NK-92 (cell line): Measurements from ENCODE around the gene AMH.

ENCODE experiments used
- DNase-seq: peaks from one replicate; lab custom pipeline; 2025; ENCODE audit not compliant: unreplicated experiment; lab: John Stamatoyannopoulos, UW

The AMH gene

GRCh38 chr19:2234996-2235380 is 14.1 kb upstream of the AMH start:
- DNase-seq = no peak

- no peak for DNase-seq
Measured at GRCh38 chr19:2235381-2236063, 13.6 kb upstream of the AMH start.

GRCh38 chr19:2236064-2236313 is 13.1 kb upstream of the AMH start:
- DNase-seq = no peak

- DNase-seq = peak; percentile 86
Measured at GRCh38 chr19:2236314-2237050, 12.6 kb upstream of the AMH start, which contains the start of the genes PLEKHJ1 and SF3A2. Gene PLEKHJ1 (minus strand): TSS chr19:2236329. CDS start chr19:2236248, 81 bp downstream. Gene SF3A2 (plus strand): TSS chr19:2236824. CDS start chr19:2243419, 6,595 bp downstream.

GRCh38 chr19:2237051-2237868 is 11.9 kb upstream of the AMH start:
- DNase-seq = no peak

- no peak for DNase-seq
Measured at GRCh38 chr19:2237869-2238153, 11.3 kb upstream of the AMH start.

- DNase-seq = no peak
Measured at GRCh38 chr19:2239173-2239572, 9.9 kb upstream of the AMH start.

- DNase-seq = no peak
Measured at GRCh38 chr19:2239771-2240770, 9.1 kb upstream of the AMH start.

- DNase-seq = no peak
Measured at GRCh38 chr19:2240881-2241760, 8.0 kb upstream of the AMH start.

GRCh38 chr19:2242092-2242537 is 7.0 kb upstream of the AMH start:
- no peak for DNase-seq

- no peak for DNase-seq
Measured at GRCh38 chr19:2242816-2243215, 6.3 kb upstream of the AMH start.

- DNase-seq = no peak
Measured at GRCh38 chr19:2243274-2244124, 5.6 kb upstream of the AMH start.

GRCh38 chr19:2244125-2244411 is 5.1 kb upstream of the AMH start:
- no peak for DNase-seq

- no peak for DNase-seq
Measured at GRCh38 chr19:2244486-2244885, 4.6 kb upstream of the AMH start.

- no peak for DNase-seq
Measured at GRCh38 chr19:2245273-2245672, 3.9 kb upstream of the AMH start.

GRCh38 chr19:2246014-2246620 is 3.0 kb upstream of the AMH start:
- DNase-seq = no peak

- no peak for DNase-seq
Measured at GRCh38 chr19:2246801-2247361, 2.2 kb upstream of the AMH start.

- DNase-seq = no peak
Measured at GRCh38 chr19:2247433-2248101, 1.6 kb upstream of the AMH start.
